ENCODE data around the gene WDR18. TPM values are rescaled to one million over a fixed set of nuclear protein-coding genes. Genes with fewer than 3 reads are reported as not detected.
A peak's percentile ranks its signal among the peaks of the same experiment; 100 is the strongest.

The WDR18 gene
- total and polyA plus RNA-seq, 2 of the 8 experiments (the other 6 are each of a cell fraction or from before 2014, with no cell fraction given): 87.7 to 177 TPM

DNA sequence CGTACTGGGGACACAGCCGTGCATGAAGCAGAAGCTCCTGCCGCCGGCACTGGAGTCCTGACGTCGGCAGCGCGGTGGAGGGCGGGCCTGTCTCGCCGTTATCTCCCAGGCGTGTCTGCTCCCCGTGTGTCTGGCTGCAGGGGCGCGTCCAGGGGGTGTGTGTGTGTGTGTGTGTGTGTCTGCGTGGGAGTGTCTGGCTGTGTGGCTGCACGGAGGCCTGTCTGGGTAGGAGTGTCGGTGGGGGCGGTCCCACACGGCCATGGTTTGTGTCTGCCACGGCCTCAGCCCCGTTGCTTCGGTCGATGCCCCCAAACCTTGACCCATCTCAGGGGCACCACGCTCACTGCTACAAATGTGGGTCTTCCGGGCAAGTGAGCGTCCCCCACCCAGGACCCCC lies 40.0 kb upstream of the WDR18 start:
- H2BK20ac ChIP-seq (ENCODE audit: low read length): no peak overlapping the region
- no peak for TF ChIP-seq CHD1 (IDR thresholded peaks at IDR 0.05; ENCODE audit: low read depth, low read length)
- TF ChIP-seq BRCA1 (IDR thresholded peaks at IDR 0.05; ENCODE audit: low read depth, low read length): no peak
- TF ChIP-seq SIN3A (conservative IDR thresholded peaks at IDR 0.05 in 1 of 2, IDR thresholded peaks at IDR 0.05 in 1 of 2; ENCODE audit: low read depth in 1 of 2, low read length in 2 of 2): no peak
- TF ChIP-seq MAFK (IDR thresholded peaks at IDR 0.05; ENCODE audit: low read depth, low read length): no peak
- no peak for TF ChIP-seq TCF12 (IDR thresholded peaks at IDR 0.05; ENCODE audit: low read depth, low read length)
- TF ChIP-seq POLR2A (IDR thresholded peaks at IDR 0.05; ENCODE audit: control extremely low read depth in 1 of 2, low read depth in 2 of 2, low read length in 2 of 2): no peak
- no peak for TF ChIP-seq BACH1 (IDR thresholded peaks at IDR 0.05; ENCODE audit: low read length)
- TF ChIP-seq, protein P1, sequence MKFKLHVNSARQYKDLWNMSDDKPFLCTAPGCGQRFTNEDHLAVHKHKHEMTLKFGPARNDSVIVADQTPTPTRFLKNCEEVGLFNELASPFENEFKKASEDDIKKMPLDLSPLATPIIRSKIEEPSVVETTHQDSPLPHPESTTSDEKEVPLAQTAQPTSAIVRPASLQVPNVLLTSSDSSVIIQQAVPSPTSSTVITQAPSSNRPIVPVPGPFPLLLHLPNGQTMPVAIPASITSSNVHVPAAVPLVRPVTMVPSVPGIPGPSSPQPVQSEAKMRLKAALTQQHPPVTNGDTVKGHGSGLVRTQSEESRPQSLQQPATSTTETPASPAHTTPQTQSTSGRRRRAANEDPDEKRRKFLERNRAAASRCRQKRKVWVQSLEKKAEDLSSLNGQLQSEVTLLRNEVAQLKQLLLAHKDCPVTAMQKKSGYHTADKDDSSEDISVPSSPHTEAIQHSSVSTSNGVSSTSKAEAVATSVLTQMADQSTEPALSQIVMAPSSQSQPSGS (IDR thresholded peaks at IDR 0.05; ENCODE audit: low read length): no peak
- TF ChIP-seq PHF8 (conservative IDR thresholded peaks at IDR 0.05; ENCODE audit: low read depth, low read length): no peak
- no peak for TF ChIP-seq ATF3 (IDR thresholded peaks at IDR 0.05; ENCODE audit: insufficient read depth, low read depth, low read length)
- TF ChIP-seq, protein P2, sequence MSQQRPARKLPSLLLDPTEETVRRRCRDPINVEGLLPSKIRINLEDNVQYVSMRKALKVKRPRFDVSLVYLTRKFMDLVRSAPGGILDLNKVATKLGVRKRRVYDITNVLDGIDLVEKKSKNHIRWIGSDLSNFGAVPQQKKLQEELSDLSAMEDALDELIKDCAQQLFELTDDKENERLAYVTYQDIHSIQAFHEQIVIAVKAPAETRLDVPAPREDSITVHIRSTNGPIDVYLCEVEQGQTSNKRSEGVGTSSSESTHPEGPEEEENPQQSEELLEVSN (IDR thresholded peaks at IDR 0.05): no peak

More for the DNA sequence above, 40.0 kb upstream of the WDR18 start:
- CTCF ChIA-PET (ENCODE audit: partially characterized antibody): interaction anchor here (1.2 kb wide), 1 partner anchor 16 kb away, joined by 3 read pairs; no protein-coding TSS in a partner anchor
- Histone ChIP-seq H2BK120ac (replicated peaks; ENCODE audit: low read depth, low read length) (no peak overlapping the region), H3K23ac (ENCODE audit: insufficient read length) (no peak overlapping the region), H2BK15ac (ENCODE audit: low read length) (no peak overlapping the region), H3K23me2 (ENCODE audit: low read depth, low read length) (no peaks in the 10 kb centered on the region), H4K5ac (ENCODE audit: insufficient read length, low read depth, low read length) (no peak overlapping the region), H3K4me1 (replicated peaks in 1 of 4; ENCODE audit: control insufficient read depth in 3 of 4, insufficient read depth in 4 of 4, low read length in 3 of 4) (no peaks in the 10 kb centered on the region), H2BK12ac (ENCODE audit: low read depth, low read length) (no peak overlapping the region), H2AK5ac (ENCODE audit: low read depth, low read length) (no peak overlapping the region), H3K14ac (ENCODE audit: insufficient read length) (no peak overlapping the region), H3K27me3 (replicated peaks in 1 of 4; ENCODE audit: control insufficient read depth in 3 of 4, extremely low read depth in 1 of 4, insufficient read depth in 3 of 4, low read length in 3 of 4) (no peaks in the 10 kb centered on the region), H4K91ac (replicated peaks; ENCODE audit: insufficient read length, low read length) (no peak overlapping the region), H3K79me2 (ENCODE audit: control insufficient read depth in 1 of 2, insufficient read depth in 2 of 2, low read length in 2 of 2) (peaks cover 5 to 35% of the 10 kb centered on the region in 2 experiments), H2AFZ (ENCODE audit: low read length) (no peak overlapping the region), H3K4me2 (ENCODE audit: insufficient read depth in 1 of 2, low read depth in 2 of 2, low read length in 2 of 2) (no peak overlapping the region), H3K56ac (replicated peaks; ENCODE audit: insufficient read length, low read depth, low read length) (no peak overlapping the region), H3K4ac (replicated peaks; ENCODE audit: insufficient read length, low read depth, low read length) (no peak overlapping the region), H4K8ac (ENCODE audit: extremely low read depth, insufficient read depth, low read length) (peak overlapping the region; percentile 68; the same call in 1 of the 2 replicates), H3K79me1 (ENCODE audit: low read depth, low read length) (peaks cover 23% of the 10 kb centered on the region), H2BK5ac (ENCODE audit: low read depth, low read length) (no peak overlapping the region), H3K9ac (replicated peaks in 1 of 4; ENCODE audit: extremely low read depth in 1 of 4, low read depth in 3 of 4, low read length in 3 of 4) (no peak overlapping the region), H3K9me3 (ENCODE audit: insufficient read depth in 2 of 2, low read depth in 1 of 2, low read length in 1 of 2) (no peaks in the 10 kb centered on the region), H3K4me3 (ENCODE audit: extremely low read depth in 1 of 4, insufficient read depth in 2 of 4, low read depth in 3 of 4, low read length in 4 of 4) (no peak overlapping the region), H3K27ac (ENCODE audit: low read depth, low read length) (no peak overlapping the region), H3K36me3 (ENCODE audit: control insufficient read depth in 2 of 4, insufficient read depth in 4 of 4, low read length in 3 of 4) (peaks cover 0 to 12% (median 3%) of the 10 kb centered on the region in 4 experiments; a peak in 3 of 8 replicates), H3K18ac (ENCODE audit: extremely low read depth, low read length) (no peak overlapping the region), H4K20me1 (replicated peaks in 1 of 2; ENCODE audit: control insufficient read depth in 1 of 2, insufficient read depth in 2 of 2, low read length in 2 of 2) (peaks cover 4 to 36% of the 10 kb centered on the region in 2 experiments)
- DNase-seq (ENCODE audit: low read depth in 1 of 2, low spot score in 2 of 2) (no peak), FAIRE-seq (no peak)
- POLR2A ChIA-PET (ENCODE audit: partially characterized antibody): interaction anchor here (1.1 to 1.3 kb wide), 5 partner anchors 8 to 35 kb away, joined by 3 to 4 read pairs (median 3); no protein-coding TSS in a partner anchor
- 95% methylated on average over 21 of the region's 27 CpGs; no CpG with 5 or more reads in 1 of the 2 experiments for WGBS, 2 experiments (ENCODE audit: extremely low coverage in 1 of 2, insufficient coverage in 1 of 2, insufficient read length in 1 of 2, insufficient replicate concordance in 2 of 2, low coverage in 1 of 2, low lambda C conversion rate in 2 of 2, missing lambda C conversion rate in 1 of 2)

All from H1 (cell line).